Measurements from ENCODE around the gene ZDHHC14.

The ZDHHC14 gene

DNA sequence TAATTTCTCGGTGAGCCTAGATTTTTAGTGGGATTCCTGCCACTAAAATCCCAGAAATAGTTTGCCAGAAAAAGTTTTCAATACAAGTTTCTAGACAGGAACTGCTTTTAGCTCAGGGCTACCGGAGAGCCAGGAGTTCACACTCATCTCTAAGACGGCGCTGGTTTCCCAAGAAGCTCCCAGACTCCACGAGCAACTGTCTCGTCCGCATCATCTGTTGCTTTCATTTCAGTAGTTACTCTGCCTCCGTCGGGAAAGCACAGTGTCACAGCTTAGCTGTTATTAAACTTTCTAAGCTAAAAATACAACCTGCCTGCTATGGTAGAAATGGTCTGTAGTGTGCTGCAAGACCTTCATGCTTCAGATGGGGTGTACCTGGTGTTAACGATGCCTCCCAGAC, 244.8 kb downstream of the ZDHHC14 start:
- no peak for DNase-seq (ENCODE audit: low spot score)

DNA sequence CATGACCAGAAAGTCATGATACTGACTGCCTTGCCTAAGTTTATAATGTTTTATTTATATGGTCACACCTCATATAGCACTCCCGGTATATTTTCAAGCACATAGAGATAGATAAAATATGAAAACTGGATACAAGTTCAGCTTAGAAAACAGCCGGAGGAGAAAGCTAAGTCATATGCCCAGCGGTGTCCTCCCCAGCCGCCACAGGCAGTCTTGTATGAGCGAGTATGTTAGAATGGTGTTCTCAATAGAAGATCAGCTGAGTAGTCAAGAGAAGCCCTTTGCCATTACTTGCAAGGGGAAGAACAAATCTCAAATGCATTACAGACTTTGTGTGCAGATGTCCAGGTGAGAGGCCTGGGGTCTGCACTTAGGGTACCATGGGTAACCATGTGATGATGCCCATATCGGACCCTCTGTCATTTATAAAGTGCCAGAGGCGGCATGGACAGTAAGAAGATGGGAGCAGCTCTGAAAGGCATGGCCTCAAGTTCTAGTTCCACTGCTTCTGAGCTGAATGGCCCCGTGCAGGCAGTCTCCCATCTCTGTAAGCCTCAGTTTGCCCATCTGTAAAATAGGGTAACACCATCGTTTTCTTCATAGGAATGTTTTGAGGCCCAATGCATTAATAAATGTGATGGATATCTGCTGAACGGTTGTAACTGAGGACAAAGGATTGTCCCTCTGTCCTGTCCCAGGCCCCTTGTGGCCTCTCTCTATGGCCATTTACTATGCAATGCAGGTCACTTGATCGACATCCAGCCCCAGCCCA, 246.4 kb downstream of the ZDHHC14 start:
- DNase-seq (ENCODE audit: low spot score), result no peak

DNA sequence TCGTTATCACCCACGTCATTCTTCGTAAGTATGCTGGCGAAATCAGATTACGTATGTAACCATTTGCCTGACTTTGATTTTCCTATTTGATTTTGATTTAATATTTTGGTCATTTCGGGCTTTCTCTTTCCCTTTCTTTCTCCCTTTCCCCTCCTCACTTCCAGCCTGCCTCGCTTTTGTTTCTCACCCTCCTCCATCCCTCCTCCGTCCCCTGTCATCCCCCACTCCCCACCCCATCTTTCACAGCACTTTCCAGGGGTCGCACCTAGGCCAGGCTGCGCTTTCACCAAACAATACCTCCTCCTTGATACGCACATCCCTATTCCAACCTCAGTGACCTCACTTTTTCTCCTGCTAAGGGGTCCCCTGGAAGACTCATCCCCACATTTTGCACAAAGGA, 247.5 kb downstream of the ZDHHC14 start:
- no peak for DNase-seq (ENCODE audit: low spot score)

DNA sequence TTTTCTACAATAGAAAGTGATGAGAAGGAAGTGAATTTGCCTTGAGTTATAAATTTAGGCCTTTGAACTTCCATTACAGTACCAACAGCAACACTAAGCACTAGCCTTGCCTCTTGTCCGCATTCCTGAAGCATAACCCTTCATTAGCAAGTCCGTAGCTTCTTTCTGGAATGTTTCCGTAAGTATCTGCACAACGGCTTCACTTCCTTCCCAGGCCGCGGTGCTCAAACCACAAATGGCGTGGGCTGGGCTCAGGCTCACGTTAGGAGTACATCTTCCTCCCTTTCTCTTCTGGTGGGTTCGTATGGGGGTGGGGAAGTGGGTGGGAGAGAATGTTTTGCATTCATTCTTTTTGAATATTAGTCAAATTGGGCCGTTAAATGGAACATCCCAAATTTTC, 248.2 kb downstream of the ZDHHC14 start:
- no peak for DNase-seq (ENCODE audit: low spot score)

DNA sequence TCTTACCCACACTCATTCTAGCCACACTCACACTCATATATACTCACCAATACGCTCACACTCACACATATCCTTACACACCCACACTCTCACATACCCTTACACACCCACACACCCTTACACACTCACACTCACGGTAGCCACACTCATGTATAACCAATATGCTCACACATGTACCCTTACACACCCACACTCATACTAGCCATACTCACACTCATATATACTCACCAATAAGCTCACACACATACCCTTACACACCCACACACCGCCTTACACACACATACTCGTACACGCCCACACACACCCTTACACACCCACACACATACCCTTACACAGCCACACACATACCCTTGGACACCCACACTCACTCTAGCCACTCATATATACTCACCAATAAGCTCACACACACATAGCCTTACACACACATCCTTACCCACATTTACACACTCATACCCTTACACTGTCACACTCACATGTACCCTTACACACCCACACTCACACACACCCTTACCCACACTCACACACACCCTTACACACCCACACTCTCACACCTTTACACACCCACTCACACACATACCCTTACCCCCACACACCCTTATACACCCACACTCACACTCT, 249.6 kb downstream of the ZDHHC14 start:
- no peak for DNase-seq (ENCODE audit: low spot score)

DNA sequence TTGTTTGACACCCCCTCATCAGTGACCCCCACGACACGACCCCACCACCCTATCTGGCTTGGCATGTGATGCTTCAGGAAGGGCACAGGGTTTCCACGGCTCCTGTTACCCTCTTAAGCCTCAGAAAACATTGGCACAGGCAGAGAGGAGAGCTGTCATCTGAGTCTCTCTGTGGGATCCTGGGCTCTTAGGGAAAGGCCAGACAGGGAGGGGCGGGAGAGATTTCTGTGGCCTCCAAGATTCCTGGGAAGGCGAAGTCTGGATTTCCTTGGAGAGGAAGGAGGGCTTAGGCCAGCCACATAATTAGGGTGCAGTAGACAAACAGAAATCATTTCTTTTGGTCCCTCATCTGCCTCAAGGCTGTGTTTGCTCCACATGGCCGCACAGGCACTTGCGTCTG, 250.4 kb downstream of the ZDHHC14 start:
- peak; percentile 38 for DNase-seq (ENCODE audit: low spot score)

DNA sequence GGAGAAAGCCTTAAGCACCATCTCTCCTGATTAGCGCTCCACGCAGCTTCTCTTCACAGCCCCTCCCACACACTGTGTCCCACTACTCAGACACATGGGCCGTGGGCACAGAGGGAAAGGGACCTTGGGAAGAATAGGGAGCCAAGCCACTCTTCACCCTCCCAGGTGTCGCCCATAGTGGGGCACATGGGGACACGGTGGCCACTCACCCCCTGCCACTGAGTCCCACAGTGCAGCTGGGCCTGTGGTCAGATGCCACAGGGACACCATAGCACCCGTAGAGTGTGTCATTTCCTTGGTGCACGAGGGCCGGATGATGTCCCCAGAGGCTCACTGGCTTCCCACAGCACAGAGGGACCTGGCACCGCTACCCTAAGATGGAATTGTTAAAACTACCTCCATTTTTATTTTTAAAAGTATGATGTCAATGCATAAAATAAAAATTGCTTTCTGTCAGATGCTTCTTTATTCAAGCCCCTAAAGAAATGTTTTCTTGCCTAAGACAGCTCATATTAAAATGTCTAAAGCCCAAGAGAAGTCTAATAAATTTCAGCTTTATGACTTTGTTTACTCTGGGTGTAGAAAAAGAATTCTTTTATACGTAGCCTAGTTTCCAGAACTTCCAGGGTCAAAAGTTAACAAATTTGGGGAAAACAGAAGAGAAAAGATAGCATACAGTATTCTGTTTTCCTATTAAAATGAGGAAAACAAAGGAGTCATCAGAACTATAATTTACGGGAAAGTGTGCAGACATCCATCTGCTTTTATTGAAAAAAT, 251.0 kb downstream of the ZDHHC14 start:
- DNase-seq (ENCODE audit: low spot score), result no peak

DNA sequence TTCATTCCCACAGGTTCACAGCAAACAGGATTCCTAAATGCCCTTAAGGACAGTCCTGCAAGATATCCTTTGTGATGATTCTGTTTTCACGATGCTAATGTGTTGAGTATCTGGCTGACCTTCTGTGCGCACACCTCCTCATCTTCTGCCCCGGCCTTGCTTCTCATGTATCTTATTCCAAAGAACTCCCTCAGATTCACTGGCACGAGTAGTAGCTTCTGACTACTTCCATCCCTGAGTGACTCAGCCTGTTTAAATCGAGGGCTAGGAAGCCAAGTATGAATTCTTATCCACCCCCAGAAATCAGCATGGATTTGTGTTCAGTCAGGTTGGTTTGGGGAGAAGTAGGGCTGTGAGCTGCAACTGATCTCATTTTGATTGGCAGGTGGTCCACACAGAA, 251.8 kb downstream of the ZDHHC14 start:
- DNase-seq (ENCODE audit: low spot score), result peak; percentile 87

DNA sequence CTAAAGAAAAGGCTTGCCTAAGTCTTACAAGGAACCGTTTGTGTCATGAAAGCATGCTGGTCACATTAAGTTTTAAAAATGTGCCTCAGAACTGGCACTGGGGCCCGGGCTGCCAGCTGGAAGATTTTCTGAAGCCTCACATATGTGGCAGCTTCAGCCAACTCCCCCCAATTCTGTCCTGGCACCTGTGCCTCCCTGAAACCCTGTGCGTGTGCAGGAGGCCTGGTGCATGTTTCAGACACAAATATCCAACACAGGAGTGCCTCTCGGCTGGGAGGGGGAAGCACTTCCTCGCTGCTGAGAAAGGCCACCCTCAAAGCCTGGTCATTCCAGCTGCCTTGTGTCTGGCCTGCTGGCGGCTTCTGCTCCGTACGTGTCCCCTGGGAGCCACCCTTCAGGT, 253.6 kb downstream of the ZDHHC14 start:
- no peak for DNase-seq (ENCODE audit: low spot score)

DNA sequence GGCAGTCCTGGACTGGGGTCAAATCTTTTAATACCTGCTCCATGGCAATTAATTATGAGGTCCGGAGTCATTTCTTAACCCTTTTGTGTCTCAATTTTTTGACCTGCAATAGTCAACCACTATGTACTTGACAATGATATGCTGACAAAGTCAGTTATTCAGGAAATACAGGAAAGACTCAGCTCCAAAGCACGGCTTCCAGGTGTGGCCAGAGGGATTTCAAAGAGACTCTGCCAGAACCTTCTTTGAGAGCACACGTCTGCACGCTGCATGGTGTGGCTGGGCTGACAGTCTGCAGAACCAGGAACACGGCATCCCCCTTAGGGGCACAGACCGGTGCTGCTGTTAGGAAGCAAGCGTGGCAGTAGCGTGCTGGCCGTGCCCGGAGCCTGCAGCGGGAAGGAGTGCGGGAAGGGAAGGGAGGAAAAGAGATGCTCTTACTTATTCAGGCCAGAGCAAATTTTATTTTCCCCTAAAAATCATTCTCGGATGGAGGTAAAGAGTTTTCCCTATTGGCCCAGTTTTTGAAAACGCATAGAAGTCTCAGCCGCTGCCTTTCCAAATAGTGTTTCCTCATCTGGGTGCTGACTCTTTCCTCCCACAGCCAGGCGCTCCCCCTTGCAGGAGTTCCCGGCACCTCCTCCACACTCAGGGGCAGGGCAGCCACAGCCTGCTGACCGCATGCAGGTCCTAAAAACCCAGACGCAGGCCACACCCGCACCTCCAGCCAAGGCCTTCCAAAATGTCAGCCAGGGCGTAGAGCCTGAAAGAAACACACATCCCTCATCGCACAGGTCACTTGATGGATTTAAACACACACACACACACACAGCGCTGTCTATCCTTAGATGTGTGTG, 254.6 kb downstream of the ZDHHC14 start:
- DNase-seq (ENCODE audit: low spot score), result no peak

DNA sequence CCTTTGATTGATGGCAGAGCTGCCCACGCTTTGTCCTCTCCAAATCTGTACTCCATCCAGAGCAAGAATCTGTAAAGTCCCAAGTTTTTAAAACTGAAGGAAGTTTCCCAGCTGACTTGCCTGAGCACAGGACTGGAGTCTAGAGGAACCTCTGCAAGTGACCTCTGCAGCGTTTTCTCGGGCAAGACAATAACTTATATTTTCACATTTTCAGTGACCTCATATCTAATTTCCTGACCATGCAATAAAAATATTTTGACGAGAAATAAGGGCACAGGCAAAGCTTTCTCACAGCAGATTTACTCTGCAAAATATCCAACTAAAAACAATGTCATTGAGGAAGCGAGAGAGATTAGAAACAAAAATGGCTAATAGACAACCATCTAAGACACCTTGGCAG, 256.5 kb downstream of the ZDHHC14 start:
- DNase-seq (ENCODE audit: low spot score), result no peak

DNA sequence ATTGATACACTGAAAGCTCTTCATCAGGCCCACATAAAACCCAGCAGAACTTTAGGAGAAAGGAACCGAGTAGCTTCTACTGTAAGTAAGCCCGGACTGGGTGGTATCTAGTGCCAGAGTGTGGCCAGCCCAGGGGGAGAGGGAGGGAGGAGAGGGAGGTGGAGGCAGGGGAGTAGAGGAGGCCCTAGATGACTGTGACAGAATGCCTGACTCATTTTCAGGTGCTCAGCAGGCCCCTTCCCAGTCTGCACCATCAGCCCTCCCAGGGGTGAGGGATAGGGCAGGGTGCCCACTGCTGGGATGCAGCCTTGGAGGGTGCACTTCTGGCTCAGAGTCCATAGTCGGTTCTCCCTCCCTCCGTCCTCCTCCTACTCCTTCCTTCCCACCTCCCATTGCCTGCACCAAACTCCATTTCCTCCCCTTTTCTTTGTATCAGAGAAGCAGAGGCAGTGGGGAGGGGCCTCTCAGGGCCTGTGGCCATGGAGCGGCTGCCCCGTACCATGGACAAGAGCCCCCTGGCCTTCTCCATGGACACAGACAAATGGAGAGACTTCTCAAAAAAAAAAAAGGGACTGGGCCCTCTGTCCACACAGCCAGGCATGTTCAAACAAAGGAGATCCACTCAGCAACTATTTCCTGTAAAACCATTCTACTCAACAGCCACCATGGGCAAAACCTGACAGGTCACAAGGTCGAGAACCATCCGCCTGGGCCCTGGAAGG, 257.1 kb downstream of the ZDHHC14 start:
- no peak for DNase-seq (ENCODE audit: low spot score)

DNA sequence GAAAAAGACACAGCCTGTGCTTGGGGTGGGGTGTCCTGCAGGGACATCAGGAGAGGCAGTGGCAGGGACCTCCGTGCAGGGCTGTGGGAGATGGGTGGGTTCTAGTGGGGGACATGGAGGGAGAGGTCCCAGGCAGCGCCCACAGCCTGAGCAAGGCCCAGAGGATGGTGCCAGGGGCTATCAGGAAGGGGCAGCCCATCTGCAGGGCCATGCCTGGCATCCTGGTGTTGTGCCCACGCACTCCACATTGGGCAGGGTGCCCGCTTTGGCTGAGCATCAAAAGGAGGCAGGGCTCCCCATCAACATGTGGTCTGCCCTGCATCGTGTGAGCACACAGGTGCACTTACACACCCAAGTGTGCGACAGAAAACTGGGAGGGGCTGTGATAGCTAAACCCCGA, 257.8 kb downstream of the ZDHHC14 start:
- no peak for DNase-seq (ENCODE audit: low spot score)

DNA sequence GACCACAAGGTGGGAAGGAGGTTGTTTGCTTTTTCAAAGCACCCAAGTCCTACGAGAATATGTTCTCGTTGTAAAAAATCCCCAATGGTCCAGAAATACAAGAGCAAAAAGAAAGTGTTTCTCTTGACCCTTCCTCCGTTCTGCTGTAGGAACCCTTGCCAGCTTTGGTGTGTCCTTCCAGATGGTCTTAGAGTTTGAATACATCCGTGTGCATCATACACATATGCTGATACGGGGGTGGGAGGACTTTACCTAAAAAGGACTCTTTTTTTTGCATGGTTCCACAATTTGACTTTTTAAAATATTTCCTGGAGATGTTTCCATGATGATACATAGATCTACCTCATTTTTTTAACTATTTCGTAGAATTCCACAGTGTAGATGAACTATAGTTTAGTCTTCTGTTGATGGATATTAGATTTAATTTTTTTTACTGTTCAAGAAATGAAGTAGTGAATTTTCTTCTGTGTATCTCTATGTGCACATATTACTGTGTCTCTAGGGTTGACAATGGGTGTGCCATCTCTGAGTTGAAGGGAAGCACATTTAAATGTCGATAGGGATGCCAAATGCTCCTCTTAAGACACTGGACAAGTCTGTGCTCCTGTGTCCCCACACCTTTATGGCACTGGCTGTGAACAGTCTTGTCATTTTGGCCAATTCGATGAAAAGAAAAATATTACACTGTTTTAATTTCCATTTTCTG, 259.9 kb downstream of the ZDHHC14 start:
- DNase-seq (ENCODE audit: low spot score), result no peak

DNA sequence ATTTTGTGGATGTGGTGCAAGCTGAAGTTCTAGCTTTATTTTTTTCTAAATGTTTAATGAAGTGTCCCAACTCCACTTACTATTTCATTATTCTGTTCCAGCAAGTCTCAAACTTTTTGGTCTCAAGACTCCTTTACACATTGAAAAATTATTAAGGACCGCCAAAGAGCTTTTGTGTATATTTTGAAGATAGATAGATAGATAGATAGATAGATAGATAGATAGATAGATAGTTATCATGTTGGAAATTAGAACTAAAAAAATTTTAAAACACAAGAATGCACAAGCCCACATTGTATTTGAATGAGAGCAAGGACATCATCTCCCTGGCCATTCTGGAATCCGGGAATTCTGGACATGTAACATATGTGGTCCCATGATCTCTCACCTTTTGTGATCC, 260.8 kb downstream of the ZDHHC14 start:
- DNase-seq (ENCODE audit: low spot score), result no peak

DNA sequence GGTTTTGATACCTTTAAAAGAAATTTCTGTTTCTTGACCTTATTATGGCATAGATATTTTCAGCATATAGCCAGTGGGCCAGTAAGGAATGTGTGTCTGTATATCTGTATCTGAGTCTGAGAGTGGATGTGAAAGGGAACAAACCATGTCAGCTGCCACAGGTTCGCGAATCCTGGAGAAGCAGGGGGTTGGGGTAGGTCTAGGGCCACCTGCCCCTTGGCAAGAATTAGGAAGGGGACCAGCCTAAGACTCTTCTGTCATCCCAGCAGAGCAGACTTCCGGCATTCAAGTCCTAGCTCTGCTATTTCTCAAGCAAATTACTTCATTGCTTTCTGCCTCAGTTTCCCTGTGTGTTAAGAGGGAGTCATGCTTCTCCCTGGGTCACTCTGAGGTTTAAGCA, 261.7 kb downstream of the ZDHHC14 start:
- DNase-seq (ENCODE audit: low spot score), result no peak

DNA sequence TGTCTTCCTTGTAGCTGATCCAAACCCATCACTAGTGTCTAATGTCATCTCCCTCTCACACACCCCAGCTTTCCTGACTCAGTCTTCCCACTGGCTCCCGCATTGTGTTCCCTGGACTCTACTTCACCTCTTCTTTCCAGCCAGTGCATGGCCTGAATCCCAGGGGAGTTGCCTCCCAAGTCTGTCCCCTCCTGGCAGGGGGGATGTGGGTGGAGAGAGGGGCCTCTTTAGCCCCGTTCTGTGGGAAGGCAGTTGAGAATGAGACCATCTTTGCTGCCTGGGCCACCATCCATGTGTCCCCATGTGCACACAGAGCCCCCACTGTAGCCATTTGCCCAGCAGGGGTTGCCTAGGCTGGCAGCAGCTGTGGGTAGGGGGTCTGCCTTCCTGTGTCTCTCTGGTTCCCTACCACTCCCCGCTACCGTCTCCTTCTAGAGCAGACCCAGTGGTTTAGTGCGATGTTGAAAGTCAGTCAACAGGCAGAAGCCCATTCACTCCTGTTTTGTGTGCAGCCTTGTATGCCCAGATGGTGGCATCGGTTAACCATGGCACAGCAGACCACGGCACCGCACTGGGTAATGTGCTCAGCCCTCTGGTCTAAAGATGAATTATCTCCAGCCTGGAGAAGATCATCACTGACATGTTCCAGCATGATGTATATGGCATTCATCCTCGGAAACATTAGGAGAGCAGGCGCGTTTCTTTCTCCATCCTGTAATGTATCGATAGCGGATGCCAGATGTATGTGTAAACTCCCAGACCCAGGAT, 263.2 kb downstream of the ZDHHC14 start:
- DNase-seq (ENCODE audit: low spot score), result peak; percentile 75

DNA sequence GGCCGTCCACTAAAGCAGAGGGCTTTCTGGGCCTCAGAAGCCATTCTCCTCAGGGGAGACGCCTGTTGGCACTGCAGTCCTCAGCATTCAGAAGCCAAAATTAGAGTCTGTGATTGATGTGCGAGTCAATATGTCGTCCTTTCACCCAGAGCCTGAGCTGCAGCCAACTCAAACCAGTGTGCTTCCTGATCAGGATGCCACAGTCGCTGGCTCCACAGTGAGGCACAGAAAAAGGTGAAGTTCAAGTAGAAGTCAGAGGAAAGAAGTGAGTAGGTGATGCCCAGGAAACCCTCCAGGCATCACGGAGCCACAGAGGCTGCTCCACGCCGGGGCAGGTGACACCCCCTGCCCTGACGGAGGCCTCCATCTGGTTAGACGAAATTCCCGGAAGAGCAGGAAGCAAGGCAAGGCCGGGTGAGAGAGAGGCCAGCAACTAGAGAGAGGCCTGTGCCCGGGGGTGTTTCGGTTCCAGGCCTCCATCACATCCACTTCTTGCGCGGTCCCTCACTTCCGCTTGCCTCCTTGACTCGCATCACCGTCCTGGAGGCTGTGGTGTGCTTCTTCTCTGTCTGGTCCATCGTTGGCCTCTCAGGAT, 264.3 kb downstream of the ZDHHC14 start:
- DNase-seq (ENCODE audit: low spot score), result no peak

DNA sequence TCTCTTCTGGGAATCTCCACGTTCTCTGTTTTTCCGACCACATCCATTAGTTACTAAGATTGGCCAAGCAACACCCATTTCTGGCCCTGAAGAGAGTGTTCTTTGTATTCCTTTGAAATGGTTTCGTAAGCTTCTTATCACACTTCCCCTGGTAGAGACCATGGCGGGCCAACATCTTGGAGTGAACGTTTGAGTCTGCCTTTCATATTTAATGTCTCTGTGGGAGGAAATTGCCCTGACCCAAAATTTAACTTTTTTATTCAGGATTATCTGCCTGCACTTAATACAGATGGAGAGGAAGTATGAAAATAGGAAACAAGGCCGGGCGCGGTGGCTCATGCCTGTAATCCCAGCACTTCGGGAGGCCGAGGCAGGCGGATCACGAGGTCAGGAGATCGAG, 265.0 kb downstream of the ZDHHC14 start:
- no peak for DNase-seq (ENCODE audit: low spot score)

All from AG20443 (cell line).